HEK293 (cell line): ENCODE results near the gene MSMP.

ENCODE experiments used
- CTCF ChIA-PET: fragments of 350-600 bp; formaldehyde crosslinking; extraction: SDS; loops from one replicate; lab custom pipeline; 2021; ENCODE audit warnings: antibody characterized with exemption; lab: Yijun Ruan, JAX
- POLR2A ChIA-PET: fragments of 300-600 bp; formaldehyde crosslinking; extraction: SDS; loops from one replicate; lab custom pipeline; 2020; ENCODE audit warnings: antibody characterized with exemption, inconsistent platforms; lab: Yijun Ruan, JAX
- H3K27ac ChIP-seq: fragments of 200-500 bp; sonication (Bioruptor generic); 2 replicates; pipeline ENCODE4 v1.5.1; 2014; ENCODE audit warnings: low read depth, low read length, control low read depth, inconsistent platforms; ENCODE audit errors: extremely low read depth
- H3K36me3 ChIP-seq, 2 experiments: fragments of 200-500 bp in 1 of 2; sonication (Bioruptor generic) in 1 of 2; 1 replicate in 1 of 2; 2 replicates in 1 of 2; pipeline ENCODE4 v1.5.1; 2014 to 2017; ENCODE audit warnings: inconsistent platforms in 2 of 2, low read length in 2 of 2; ENCODE audit not compliant: control insufficient read depth in 2 of 2, insufficient read depth in 1 of 2
- H3K4me1 ChIP-seq: fragments of 200-500 bp; sonication (Bioruptor generic); 2 replicates; pipeline ENCODE4 v1.5.1; 2014; ENCODE audit warnings: mild to moderate bottlenecking, low read length, inconsistent platforms; ENCODE audit not compliant: control insufficient read depth, insufficient read depth
- H3K4me3 ChIP-seq: 2 replicates; pipeline ENCODE4 v1.5.1; 2011; ENCODE audit warnings: low read depth, mild to moderate bottlenecking, control low read depth, low read length, moderate library complexity
- H3K9me3 ChIP-seq: fragments of 200-500 bp; sonication (Bioruptor generic); 2 replicates; pipeline ENCODE4 v1.5.1; 2014; ENCODE audit warnings: low read depth, low read length, inconsistent platforms; ENCODE audit not compliant: control insufficient read depth, insufficient read depth
- ATF2 ChIP-seq: fragments of 450-650 bp; formaldehyde crosslinking; IDR thresholded peaks from 2 replicates; pipeline ENCODE4 v1.5.1; 2016; ENCODE audit warnings: missing biosample characterization, missing genetic modification characterization, low read depth
- BCL11B ChIP-seq: fragments of 450-650 bp; formaldehyde crosslinking; IDR thresholded peaks from 2 replicates; pipeline ENCODE4 v1.5.1; 2016; ENCODE audit warnings: low read depth, missing biosample characterization, missing genetic modification characterization
- EGR2 ChIP-seq: fragments of 450-650 bp; formaldehyde crosslinking; IDR thresholded peaks from 2 replicates; pipeline ENCODE4 v1.5.1; 2016; ENCODE audit warnings: low read depth, missing biosample characterization, missing genetic modification characterization
- GLIS2 ChIP-seq: fragments of 450-650 bp; formaldehyde crosslinking; IDR thresholded peaks from 2 replicates; pipeline ENCODE4 v1.5.1; 2016; ENCODE audit warnings: missing biosample characterization, missing genetic modification characterization
- HOXA7 ChIP-seq: sonication (generic); formaldehyde crosslinking; IDR thresholded peaks from 2 replicates; pipeline ENCODE4 v1.8.1; 2022; ENCODE audit warnings: missing genetic modification reagents, borderline replicate concordance
- KLF8 ChIP-seq: fragments of 450-650 bp; formaldehyde crosslinking; IDR thresholded peaks from 2 replicates; pipeline ENCODE4 v1.5.1; 2016; ENCODE audit warnings: missing biosample characterization, missing genetic modification characterization
- RBAK ChIP-seq: fragments of 450-650 bp; formaldehyde crosslinking; IDR thresholded peaks from 2 replicates; pipeline ENCODE4 v1.5.1; 2016; ENCODE audit warnings: missing biosample characterization, missing genetic modification characterization
- TSHZ1 ChIP-seq: fragments of 450-650 bp; formaldehyde crosslinking; IDR thresholded peaks from 2 replicates; pipeline ENCODE4 v1.5.1; 2016; ENCODE audit warnings: missing biosample characterization, missing genetic modification characterization, borderline replicate concordance
- ZFHX2 ChIP-seq: fragments of 450-650 bp; formaldehyde crosslinking; conservative IDR thresholded peaks from 2 replicates; pipeline ENCODE4 v1.5.1; 2016; ENCODE audit warnings: missing biosample characterization, missing genetic modification characterization
- ZNF114 ChIP-seq: fragments of 450-650 bp; formaldehyde crosslinking; IDR thresholded peaks from 2 replicates; pipeline ENCODE4 v1.5.0; 2017; ENCODE audit warnings: missing biosample characterization, missing genetic modification characterization
- ZNF18 ChIP-seq: fragments of 450-650 bp; formaldehyde crosslinking; IDR thresholded peaks from 2 replicates; pipeline ENCODE4 v1.5.1; 2016; ENCODE audit warnings: missing biosample characterization, missing genetic modification characterization
- ZNF266 ChIP-seq: fragments of 450-650 bp; formaldehyde crosslinking; IDR thresholded peaks from 2 replicates; pipeline ENCODE4 v1.5.1; 2016; ENCODE audit warnings: missing biosample characterization, missing genetic modification characterization, low read depth
- ZNF354C ChIP-seq: fragments of 450-650 bp; formaldehyde crosslinking; IDR thresholded peaks from 2 replicates; pipeline ENCODE4 v1.5.1; 2016; ENCODE audit warnings: missing biosample characterization, missing genetic modification characterization, low read depth, borderline replicate concordance
- ZNF37A ChIP-seq: fragments of 450-650 bp; IDR thresholded peaks from 2 replicates; pipeline ENCODE4 v1.5.1; 2018; ENCODE audit warnings: missing biosample characterization, missing genetic modification characterization
- ZNF571 ChIP-seq: fragments of 450-650 bp; formaldehyde crosslinking; IDR thresholded peaks from 2 replicates; pipeline ENCODE4 v1.5.0; 2017; ENCODE audit warnings: missing biosample characterization, missing genetic modification characterization
- ZNF629 ChIP-seq: fragments of 450-650 bp; formaldehyde crosslinking; IDR thresholded peaks from 2 replicates; pipeline ENCODE4 v1.5.1; 2017; ENCODE audit warnings: missing biosample characterization, missing genetic modification characterization
- ZNF639 ChIP-seq: fragments of 450-650 bp; formaldehyde crosslinking; IDR thresholded peaks from 2 replicates; pipeline ENCODE4 v1.5.1; 2016; ENCODE audit warnings: missing biosample characterization, missing genetic modification characterization
- ZNF645 ChIP-seq: fragments of 450-650 bp; formaldehyde crosslinking; IDR thresholded peaks from 2 replicates; pipeline ENCODE4; 2016; ENCODE audit warnings: missing biosample characterization, missing genetic modification characterization
- ZNF777 ChIP-seq: fragments of 450-650 bp; formaldehyde crosslinking; IDR thresholded peaks from 2 replicates; pipeline ENCODE4 v1.5.1; 2017; ENCODE audit warnings: missing biosample characterization, missing genetic modification characterization, borderline replicate concordance

The MSMP gene

GRCh38 chr9:35798658-35799374 is 44.7 kb upstream of the MSMP start:
- no peak overlapping the region for H3K27ac ChIP-seq
- TF ChIP-seq ZNF629 (tag by site-specific recombination) (peak; percentile 33; the same call in 1 of the 2 replicates), ZNF645 (tag by site-specific recombination) (no peak), ZNF639 (tag by site-specific recombination) (0 out of 2 replicates have a peak, but pooled peaks have one; percentile 23), EGR2 (no peak), ZNF571 (tag by site-specific recombination) (no peak), ZNF114 (tag by site-specific recombination) (no peak), ZNF18 (tag by site-specific recombination) (no peak), ZFHX2 (0 out of 2 replicates have a peak, but pooled peaks have one; percentile 9)
- CTCF ChIA-PET = interaction anchor here (0.7 to 1.9 kb wide), 4 partner anchors 8 to 83 kb away, joined by 3 to 10 read pairs (median 4); no protein-coding TSS in a partner anchor
- peaks cover 0 to 33% of the 10 kb centered on the region in 2 experiments; a peak in 2 of 3 replicates for H3K36me3 ChIP-seq
- no peaks in the 10 kb centered on the region for H3K9me3 ChIP-seq
- POLR2A ChIA-PET = interaction anchor here (1.3 kb wide), 1 partner anchor 13 kb away, joined by 6 read pairs; the partner anchor contains the start of gene SPAG8
- H3K4me1 ChIP-seq = no peaks in the 10 kb centered on the region
- no peak overlapping the region for H3K4me3 ChIP-seq

GRCh38 chr9:35797311-35798109 is 43.4 kb upstream of the MSMP start:
- Histone ChIP-seq H3K9me3 (no peaks in the 10 kb centered on the region), H3K36me3 (peaks cover 0 to 35% of the 10 kb centered on the region in 2 experiments; a peak in 2 of 3 replicates)
- POLR2A ChIA-PET = interaction anchor here (1.3 kb wide), 1 partner anchor 14 kb away, joined by 6 read pairs; the partner anchor contains the start of gene SPAG8
- no peak for TF ChIP-seq RBAK
- TF ChIP-seq ATF2 = peak; percentile 73; the same call in 1 of the 2 replicates
- TF ChIP-seq, all 188 proteins: peak for 1
- H3K4me3 ChIP-seq = no peak overlapping the region
- no peaks in the 10 kb centered on the region for H3K4me1 ChIP-seq
- CTCF ChIA-PET = interaction anchor here (0.6 to 1.2 kb wide), 3 partner anchors 10 to 113 kb away, joined by 3 to 7 read pairs (median 4); no protein-coding TSS in a partner anchor
- no peak overlapping the region for H3K27ac ChIP-seq

- ChIA-PET CTCF (interaction anchor here (0.6 to 2.9 kb wide), 4 partner anchors 31 to 1025 kb away, joined by 5 to 19 read pairs (median 8); no protein-coding TSS in a partner anchor), POLR2A (interaction anchor here (0.6 kb wide), 1 partner anchor 39 kb away, joined by 3 read pairs; no protein-coding TSS in a partner anchor)
- no peaks in the 10 kb centered on the region for H3K4me1 ChIP-seq
- H3K36me3 ChIP-seq = peaks cover 0 to 19% of the 10 kb centered on the region in 2 experiments; a peak in 1 of 3 replicates
- H3K27ac ChIP-seq = no peak overlapping the region
- no peak overlapping the region for H3K4me3 ChIP-seq
- H3K9me3 ChIP-seq = no peaks in the 10 kb centered on the region
- TF ChIP-seq HOXA7 (CRISPR knock-in tag) = no peak
- no peak for TF ChIP-seq ZNF777 (tag by site-specific recombination)
- TF ChIP-seq ZNF266 = no peak
- no peak for TF ChIP-seq ZNF354C (tag by site-specific recombination)
- TF ChIP-seq TSHZ1 (tag by site-specific recombination) = no peak
- TF ChIP-seq ZNF37A (tag by site-specific recombination) = no peak
- no peak for TF ChIP-seq KLF8 (tag by site-specific recombination)
- TF ChIP-seq BCL11B (tag by site-specific recombination) = no peak
- no peak for TF ChIP-seq GLIS2 (tag by site-specific recombination)
Measured at GRCh38 chr9:35795695-35796094, 41.6 kb upstream of the MSMP start.
